IPS DF 19.7 (cell line): ENCODE results near the gene GNPTAB.
"Not testable (repeated sequence)": the region's sequence is repeated elsewhere in the genome, so short reads cannot be mapped to it uniquely, and the experiment has no call there.

ENCODE experiments used
- DNase-seq: peaks from one replicate; pipeline ENCODE4 v3.0.0-alpha.2; 2013; ENCODE audit warnings: low read depth, low spot score

The GNPTAB gene

GRCh38 chr12:101852998-101853397 lies 22.2 kb upstream of the GNPTAB start:
- DNase-seq, result no peak

- no peak for DNase-seq
Measured at GRCh38 chr12:101850199-101850598, 19.4 kb upstream of the GNPTAB start.

GRCh38 chr12:101847325-101847724 lies 16.6 kb upstream of the GNPTAB start:
- no peak for DNase-seq

GRCh38 chr12:101845137-101845711 lies 14.5 kb upstream of the GNPTAB start:
- DNase-seq, result no peak

GRCh38 chr12:101841069-101841468 lies 10.3 kb upstream of the GNPTAB start:
- no peak for DNase-seq

- DNase-seq, result no peak
Measured at GRCh38 chr12:101839324-101840283, 8.8 kb upstream of the GNPTAB start.

GRCh38 chr12:101838628-101839323 lies 8.0 kb upstream of the GNPTAB start:
- DNase-seq, result no peak

GRCh38 chr12:101832030-101832429 lies 1.3 kb upstream of the GNPTAB start:
- DNase-seq, result no peak

- no peak for DNase-seq
Measured at GRCh38 chr12:101829639-101830366, 956 bp downstream of the GNPTAB start.

- DNase-seq, result no peak
Measured at GRCh38 chr12:101828463-101829196, 2.1 kb downstream of the GNPTAB start.

- no peak for DNase-seq
Measured at GRCh38 chr12:101826766-101827368, 3.9 kb downstream of the GNPTAB start.

GRCh38 chr12:101824831-101825230 lies 5.9 kb downstream of the GNPTAB start:
- DNase-seq, result no peak

GRCh38 chr12:101823891-101824290 lies 6.9 kb downstream of the GNPTAB start:
- DNase-seq, result no peak

GRCh38 chr12:101823039-101823438 lies 7.7 kb downstream of the GNPTAB start:
- no peak for DNase-seq

GRCh38 chr12:101819467-101819866 lies 11.3 kb downstream of the GNPTAB start:
- no peak for DNase-seq

- DNase-seq, result not testable (repeated sequence)
Measured at GRCh38 chr12:101818689-101819088, 12.1 kb downstream of the GNPTAB start.

GRCh38 chr12:101813117-101813516 lies 17.6 kb downstream of the GNPTAB start:
- DNase-seq, result no peak

GRCh38 chr12:101812716-101813115 lies 18.0 kb downstream of the GNPTAB start:
- not testable (repeated sequence) for DNase-seq

- not testable (repeated sequence) for DNase-seq
Measured at GRCh38 chr12:101811342-101811741, 19.4 kb downstream of the GNPTAB start.

GRCh38 chr12:101809208-101809607 lies 21.6 kb downstream of the GNPTAB start:
- no peak for DNase-seq

- DNase-seq, result no peak
Measured at GRCh38 chr12:101806265-101806664, 24.5 kb downstream of the GNPTAB start.
